GM18858 (cell line): Measurements from ENCODE around the gene EEPD1.
"Not testable (repeated sequence)": the region's sequence is repeated elsewhere in the genome, so short reads cannot be mapped to it uniquely, and the experiment has no call there.

Experiments used
- ATAC-seq: cut with Tn5 transposase; IDR thresholded peaks from one replicate; pipeline ENCODE4 v1.9.1; 2021; ENCODE audit not compliant: unreplicated experiment

EEPD1 gene

GRCh38 chr7:36314491-36314890 lies 161.4 kb downstream of the EEPD1 start:
- ATAC-seq, result no peak

- ATAC-seq, result no peak
Measured at GRCh38 chr7:36315309-36315944, 162.4 kb downstream of the EEPD1 start.

- no peak for ATAC-seq
Measured at GRCh38 chr7:36316319-36316718, 163.3 kb downstream of the EEPD1 start.

- no peak for ATAC-seq
Measured at GRCh38 chr7:36317276-36317675, 164.2 kb downstream of the EEPD1 start.

DNA sequence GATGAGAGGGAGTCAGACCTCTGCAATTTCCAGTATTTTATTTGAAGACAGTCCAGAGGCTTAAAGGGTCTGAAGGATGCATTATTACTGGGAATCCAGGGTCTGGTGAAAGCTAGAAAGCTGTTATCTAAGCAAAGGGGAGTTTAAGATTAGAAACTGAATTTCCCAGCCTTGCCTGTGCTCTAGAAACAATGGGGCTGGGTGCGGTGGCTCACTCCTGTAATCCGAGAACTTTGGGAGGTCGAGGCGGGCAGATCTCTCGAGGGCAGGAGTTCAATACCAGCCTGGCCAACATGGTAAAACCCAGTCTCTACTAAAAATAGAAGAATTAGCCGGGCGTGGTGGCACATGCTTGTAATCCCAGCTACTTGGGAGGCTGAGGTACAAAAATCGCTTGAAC lies 165.1 kb downstream of the EEPD1 start:
- no peak for ATAC-seq

DNA sequence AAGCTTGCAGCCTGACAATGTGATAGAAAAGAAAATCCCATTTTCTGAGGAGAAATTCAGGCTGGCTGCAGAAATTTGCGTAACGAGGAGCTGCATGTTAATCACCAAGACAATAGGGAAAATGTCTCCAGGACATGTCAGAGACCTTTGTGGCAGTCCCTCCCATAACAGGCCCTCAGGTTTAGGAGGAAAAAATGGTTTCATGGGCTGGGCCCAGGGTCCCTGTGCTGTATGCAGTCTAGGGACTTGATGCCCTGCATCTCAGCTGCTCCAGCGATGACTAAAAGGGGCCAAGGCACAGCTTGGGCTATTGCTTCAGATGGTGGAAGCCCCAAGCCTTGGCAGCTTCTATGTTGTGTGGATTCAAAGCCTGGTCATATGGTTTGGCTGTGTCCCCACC lies 168.2 kb downstream of the EEPD1 start:
- ATAC-seq, result not testable (repeated sequence)

DNA sequence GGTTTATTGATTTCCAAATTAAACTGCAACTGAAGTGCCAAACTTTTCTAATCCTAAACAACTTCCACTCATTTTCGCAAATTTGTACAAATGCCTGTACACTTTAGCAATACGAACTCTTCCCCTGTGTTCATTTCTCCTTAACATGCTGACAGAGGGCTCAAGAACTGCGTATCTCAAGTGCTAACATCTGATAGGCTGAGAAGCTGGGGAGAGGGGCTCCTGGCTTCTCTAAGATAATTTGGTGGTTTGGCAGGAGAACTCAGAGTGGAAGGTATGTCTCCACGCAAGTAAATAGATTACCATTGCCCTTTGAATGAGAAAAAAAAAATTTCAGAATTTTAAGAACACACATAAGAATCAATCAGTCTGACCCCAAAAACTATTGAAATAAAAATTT lies 183.3 kb downstream of the EEPD1 start:
- no peak for ATAC-seq

DNA sequence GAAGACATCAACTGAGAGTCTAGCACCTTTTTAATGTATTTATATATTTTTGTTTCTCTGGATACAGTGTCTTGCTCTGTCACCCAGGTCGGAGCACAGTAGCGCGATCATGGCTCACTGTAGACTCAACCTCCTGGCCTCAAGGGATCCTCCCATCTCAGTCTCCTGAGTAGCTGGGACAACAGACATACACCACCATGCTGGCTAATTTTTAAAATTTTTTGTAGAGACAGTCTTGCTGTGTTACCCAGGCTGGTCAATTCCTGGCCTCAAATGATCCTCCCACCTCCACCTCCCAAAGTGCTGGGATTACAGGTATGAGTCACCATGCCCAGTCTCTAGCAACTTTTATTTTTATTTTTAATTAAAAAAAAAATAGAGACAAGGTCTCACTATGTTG lies 185.2 kb downstream of the EEPD1 start:
- ATAC-seq, result no peak

GRCh38 chr7:36343548-36343947 lies 190.5 kb downstream of the EEPD1 start:
- no peak for ATAC-seq

GRCh38 chr7:36344622-36345021 lies 191.6 kb downstream of the EEPD1 start:
- no peak for ATAC-seq

GRCh38 chr7:36346260-36346831 lies 193.3 kb downstream of the EEPD1 start:
- no peak for ATAC-seq

DNA sequence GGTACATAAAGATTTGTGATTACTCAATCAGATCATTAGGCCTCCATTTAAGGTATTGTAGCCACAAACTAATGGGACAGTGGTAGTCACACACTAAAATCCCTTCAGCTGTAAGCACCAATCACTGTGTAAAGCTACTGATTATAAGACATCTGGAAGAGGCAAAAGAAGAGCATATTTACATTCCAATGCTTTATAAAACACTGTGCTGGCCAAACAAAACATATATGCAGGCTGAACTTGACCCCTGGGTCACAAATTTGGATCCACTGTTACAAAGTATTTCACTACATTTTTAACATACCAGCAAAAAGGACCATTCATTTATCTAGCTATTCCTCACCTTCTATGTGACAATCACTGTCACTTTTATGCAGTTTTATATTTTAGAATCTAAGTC lies 195.2 kb downstream of the EEPD1 start:
- ATAC-seq, result no peak

DNA sequence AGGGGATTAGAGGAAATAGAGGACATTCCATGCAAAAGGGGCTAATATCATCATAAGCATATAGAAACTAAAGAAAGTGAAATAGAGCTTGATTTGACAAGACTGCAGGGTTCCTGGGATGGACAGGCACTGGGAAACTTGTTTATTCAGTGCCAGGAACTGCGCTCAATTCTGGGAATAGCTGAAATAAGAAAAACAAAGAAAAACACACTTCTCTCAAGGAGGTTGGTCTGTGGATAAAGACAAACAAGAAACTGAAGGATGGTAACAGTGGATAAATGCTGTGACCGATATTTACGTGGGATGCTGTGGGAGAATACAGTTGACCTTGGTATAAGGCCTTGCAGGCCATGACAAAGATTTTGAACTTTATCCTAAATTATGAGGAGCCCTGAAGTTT lies 195.7 kb downstream of the EEPD1 start:
- no peak for ATAC-seq

DNA sequence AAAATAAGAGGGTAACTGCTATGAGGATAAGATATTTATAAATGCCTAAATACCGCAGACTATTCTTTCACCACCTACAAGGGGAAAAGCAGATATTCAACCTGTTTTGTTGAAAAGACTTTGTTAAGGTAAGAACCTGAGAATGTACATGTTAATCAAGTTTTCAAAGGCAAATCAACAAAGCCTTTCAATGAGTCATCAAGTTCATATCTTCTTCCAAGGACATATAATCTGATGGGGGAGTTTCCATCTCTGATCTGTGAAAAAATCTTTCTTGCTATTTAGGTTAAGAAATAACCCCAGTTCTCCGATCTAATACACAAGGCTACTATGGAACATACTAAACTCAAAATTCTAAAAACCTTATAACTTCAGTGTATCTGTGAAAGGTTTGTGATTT lies 196.6 kb downstream of the EEPD1 start:
- no peak for ATAC-seq
